Stimulated activated CD8-positive, alpha-beta memory T cell treated with anti-CD3 and anti-CD28 coated beads, Interleukin-7, amount 100 ng/mL, for 4 hours (primary cell): Measurements from ENCODE around the gene SAMHD1.
"Not testable (repeated sequence)": the region's sequence is repeated elsewhere in the genome, so short reads cannot be mapped to it uniquely, and the experiment has no call there.

Source experiments
- DNase-seq, 2 donors: peaks; one replicate each; pipeline ENCODE4 v3.0.0-alpha.2; 2020; ENCODE audit warnings: low read depth in 2 of 2

Gene SAMHD1

DNA sequence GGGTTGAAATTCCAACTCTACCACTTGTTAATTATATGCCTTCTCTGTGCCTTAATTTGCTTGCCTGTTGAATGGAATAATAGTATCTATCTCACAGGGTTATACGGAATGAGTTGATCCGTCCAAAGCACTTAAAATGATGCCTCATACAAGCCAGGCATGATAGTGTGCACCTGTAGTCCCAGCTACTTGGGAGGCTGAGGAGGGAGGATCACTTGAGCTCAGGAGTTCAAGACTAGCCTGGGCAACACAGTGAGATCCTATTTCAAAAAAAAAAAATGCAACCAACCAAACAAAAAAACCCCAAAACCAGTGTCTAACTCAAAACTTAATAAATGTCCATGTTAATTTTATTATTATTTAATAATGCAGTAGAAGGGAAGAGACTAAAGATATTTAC is 35.3 kb downstream of the SAMHD1 start:
- DNase-seq = no peak

GRCh38 chr20:36908603-36909002 is 42.9 kb downstream of the SAMHD1 start:
- no peak for DNase-seq

GRCh38 chr20:36906086-36906485 is 45.4 kb downstream of the SAMHD1 start:
- DNase-seq = not testable (repeated sequence)

DNA sequence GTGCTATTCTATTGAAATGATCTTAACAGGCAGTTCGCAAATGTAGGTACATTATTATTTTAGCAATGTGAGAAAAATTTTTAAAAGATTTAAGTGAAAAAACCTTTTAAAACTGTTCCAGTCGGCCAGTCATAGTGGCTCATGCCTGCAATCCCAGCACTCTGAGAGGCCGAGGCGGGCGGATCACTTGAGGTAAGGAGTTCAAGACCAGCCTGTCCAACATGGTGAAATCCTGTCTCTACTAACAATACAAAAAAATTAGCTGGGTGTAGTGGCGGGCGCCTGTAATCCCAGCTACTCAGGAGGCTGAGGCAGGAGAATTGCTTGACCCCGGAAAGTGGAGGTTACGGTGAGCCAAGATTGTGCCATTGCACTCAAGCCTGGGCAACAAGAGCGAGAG is 45.9 kb downstream of the SAMHD1 start:
- not testable (repeated sequence) for DNase-seq

GRCh38 chr20:36904690-36905089 is 46.8 kb downstream of the SAMHD1 start:
- DNase-seq = no peak

GRCh38 chr20:36895036-36895435 is 56.5 kb downstream of the SAMHD1 start:
- no peak for DNase-seq

GRCh38 chr20:36893801-36894200 is 57.7 kb downstream of the SAMHD1 start:
- DNase-seq = no peak

GRCh38 chr20:36891211-36891610 is 60.3 kb downstream of the SAMHD1 start:
- no peak for DNase-seq

DNA sequence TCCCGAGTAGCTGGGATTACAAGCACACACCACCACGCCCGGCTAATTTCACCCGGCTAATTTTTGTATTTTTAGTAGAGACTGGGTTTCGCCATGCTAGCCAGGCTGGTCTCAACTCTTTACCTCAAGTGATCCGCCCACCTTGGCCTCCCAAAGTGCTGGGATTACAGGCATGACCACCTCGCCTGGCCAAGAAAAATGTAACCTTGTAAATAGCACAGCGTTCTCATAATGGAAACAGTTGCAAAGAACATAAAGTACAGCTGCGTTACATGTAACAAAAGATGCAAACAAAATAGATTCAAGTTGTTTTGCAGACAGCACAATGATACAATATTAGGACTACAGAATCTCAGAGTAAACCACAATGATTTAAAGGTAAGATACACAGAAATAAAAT is 60.9 kb downstream of the SAMHD1 start:
- no peak for DNase-seq

DNA sequence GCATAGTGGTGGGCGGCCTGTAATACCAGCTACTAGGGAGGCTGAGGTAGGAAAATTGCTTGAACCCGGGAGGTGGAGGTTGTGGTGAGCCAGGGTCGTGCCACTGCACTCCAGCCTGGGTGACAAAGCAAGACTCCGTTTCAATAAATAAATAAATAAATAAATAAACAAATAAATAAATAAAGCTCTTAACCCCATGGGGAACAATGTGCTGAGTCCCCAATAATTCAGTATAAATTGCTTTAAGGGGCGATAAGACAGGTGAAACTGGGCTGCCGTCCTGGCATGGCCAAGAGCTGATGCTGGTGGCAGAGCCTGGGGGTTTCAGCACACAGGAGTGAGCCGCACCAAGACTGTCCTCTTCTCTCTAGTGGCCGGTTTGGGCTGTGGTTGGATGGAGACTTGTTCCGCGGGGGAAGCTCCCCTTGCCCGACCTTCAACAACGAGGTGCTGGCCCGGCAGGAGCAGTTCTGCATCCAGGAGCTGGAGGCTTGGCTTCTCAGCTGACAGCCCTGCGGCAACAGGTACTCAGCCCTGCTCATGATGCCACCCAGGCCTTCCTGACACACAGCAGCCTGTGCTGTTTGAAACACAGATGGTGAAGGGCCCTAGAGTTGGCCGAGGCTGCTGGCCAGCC is 62.5 kb downstream of the SAMHD1 start:
- no peak for DNase-seq

GRCh38 chr20:36887752-36888090 is 63.8 kb downstream of the SAMHD1 start:
- DNase-seq = no peak

DNA sequence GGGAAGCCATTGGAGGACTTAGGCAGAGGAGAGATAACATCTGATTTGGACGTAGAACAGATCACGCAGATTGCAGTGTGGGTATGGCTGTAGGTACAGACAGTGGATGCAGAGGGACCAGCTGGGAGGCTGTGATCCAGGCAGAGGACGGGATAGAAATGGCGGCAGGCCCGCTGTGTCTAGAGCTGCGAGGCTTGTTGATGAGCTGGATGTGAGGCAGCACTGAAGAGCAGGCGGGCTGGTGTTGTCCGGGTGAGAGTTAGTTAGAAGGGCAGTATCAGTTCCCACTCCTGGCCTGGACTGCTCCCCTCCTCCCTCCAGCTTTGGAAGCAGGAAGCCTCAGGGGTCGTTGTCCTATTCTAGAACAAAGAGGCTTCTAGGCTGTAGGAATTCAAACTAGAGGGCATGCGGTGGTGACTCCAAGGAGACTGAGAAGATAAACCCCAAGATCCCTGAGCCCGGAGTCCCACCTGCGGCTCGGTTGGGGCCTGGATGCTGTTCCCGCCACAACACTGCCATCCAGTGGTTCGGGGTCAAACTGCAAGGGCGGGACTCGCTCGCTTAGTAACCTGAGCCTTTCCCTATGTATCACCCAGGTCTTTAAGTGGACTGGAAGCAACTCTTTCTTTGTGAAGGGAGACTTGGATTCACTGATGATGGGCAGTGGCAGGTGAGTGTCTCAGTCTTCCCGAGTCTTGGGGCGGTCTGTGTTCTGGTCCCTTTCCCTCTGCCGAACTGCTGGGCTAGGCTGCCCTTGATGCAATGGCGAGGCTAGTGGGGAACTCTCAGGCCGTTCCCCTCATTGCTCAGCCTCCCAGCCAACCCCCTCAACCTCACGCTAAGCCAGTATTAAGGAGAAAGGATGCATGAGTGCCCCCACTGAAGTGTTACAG is 64.4 kb downstream of the SAMHD1 start:
- peak; percentile 55 to 58 for DNase-seq

- no peak for DNase-seq
These were observed 66.2 kb downstream of the SAMHD1 start for GRCh38 chr20:36885356-36885755.

- no peak for DNase-seq
These were observed 67.5 kb downstream of the SAMHD1 start for GRCh38 chr20:36883977-36884535.

GRCh38 chr20:36881888-36882287 is 69.6 kb downstream of the SAMHD1 start:
- DNase-seq = no peak

- no peak for DNase-seq
These were observed 70.2 kb downstream of the SAMHD1 start for GRCh38 chr20:36881331-36881730.

DNA sequence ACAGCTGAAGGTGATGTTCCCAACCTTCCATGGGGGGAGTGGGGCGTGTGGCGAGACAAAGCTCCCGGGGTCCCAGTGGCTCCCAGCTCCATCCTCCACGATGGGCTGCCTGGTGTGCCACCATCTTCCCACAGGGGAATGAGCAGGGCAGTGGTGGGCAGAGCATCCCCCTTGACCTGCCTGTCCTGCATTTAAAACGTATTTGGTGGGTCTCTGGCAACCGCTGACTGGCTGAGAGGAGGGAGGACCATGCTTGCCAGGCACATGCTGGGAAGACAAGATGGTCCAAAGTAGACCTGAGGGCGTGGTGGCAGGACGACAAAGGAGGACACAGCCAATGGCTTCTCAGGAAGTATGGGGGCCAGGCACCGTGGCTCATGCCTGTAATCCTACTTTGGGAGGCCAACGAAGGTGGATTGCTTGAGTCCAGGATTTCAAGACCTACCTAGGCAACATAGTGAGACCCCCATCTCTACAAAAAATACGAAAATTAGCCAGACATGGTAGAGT is 70.7 kb downstream of the SAMHD1 start:
- DNase-seq = no peak

GRCh38 chr20:36878941-36879340 is 72.6 kb downstream of the SAMHD1 start:
- DNase-seq = no peak

DNA sequence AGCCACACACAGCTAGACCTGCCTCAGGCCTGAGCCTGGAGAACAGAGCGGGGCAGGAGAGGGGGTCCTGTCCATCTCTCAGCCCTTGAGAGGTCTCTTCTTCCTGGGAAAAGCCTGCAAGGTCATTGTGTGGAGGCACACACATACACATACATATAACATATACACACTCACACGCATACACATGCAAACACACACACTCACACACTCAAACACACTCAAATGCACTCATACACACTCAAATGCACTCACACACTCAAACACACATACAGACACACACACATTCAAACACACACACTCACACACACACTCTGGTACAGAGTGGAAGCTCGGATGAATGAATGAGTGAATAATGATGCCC is 75.1 kb downstream of the SAMHD1 start:
- DNase-seq = no peak

GRCh38 chr20:36875702-36876472 is 75.6 kb downstream of the SAMHD1 start, which contains the start of gene TLDC2:
TSS of gene TLDC2 (plus strand) at chr20:36876138. CDS start at chr20:36876175, 37 bp downstream.
- no peak for DNase-seq

DNA sequence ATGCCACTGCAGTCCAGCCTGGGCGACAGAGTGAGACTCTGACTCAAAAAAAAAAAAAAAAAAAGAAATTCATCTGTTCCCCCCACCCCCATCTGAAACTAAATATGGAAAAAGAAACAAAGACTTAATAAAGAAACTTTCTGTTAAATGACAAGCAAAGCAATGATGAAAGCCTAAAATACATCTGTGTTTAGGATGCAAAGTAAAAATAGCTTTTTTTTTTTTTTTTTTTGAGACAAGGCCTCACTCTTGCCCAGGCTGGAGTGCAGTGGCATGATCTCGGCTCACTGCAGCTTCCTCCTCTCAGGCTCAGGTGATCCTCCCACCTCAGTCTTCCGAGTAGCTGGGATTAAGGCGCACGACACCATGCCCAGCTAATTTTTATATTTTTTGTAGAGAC is 76.4 kb downstream of the SAMHD1 start:
- DNase-seq = not testable (repeated sequence)
